Fibroblast of lung (primary cell): ENCODE results near the gene PRKAG2. TPM values are rescaled to one million over a fixed set of nuclear protein-coding genes. Genes with fewer than 3 reads are reported as not detected.
"Not testable (repeated sequence)": the region's sequence is repeated elsewhere in the genome, so short reads cannot be mapped to it uniquely, and the experiment has no call there.

ENCODE experiments used
- DNase-seq, 2 donors: peaks; one replicate each; pipeline versions ENCODE4 v3.0.0 to v3.0.0-alpha.2; 2010; ENCODE audit warnings: low read depth in 2 of 2
- H2AFZ ChIP-seq: 2 replicates; pipeline ENCODE4 v1.5.1; 2012; ENCODE audit warnings: low read length, control low read depth, inconsistent platforms
- H3K27ac ChIP-seq: 2 replicates; pipeline ENCODE4 v1.5.1; 2011; ENCODE audit warnings: low read length, control low read depth; ENCODE audit not compliant: insufficient read depth
- H3K27me3 ChIP-seq: 2 replicates; pipeline ENCODE4 v1.5.1; 2011; ENCODE audit warnings: mild to moderate bottlenecking, low read length; ENCODE audit not compliant: control insufficient read depth, insufficient read depth
- H3K36me3 ChIP-seq: 2 replicates; pipeline ENCODE4 v1.5.1; 2011; ENCODE audit warnings: low read length; ENCODE audit not compliant: control insufficient read depth, insufficient read depth
- H3K4me1 ChIP-seq: 2 replicates; pipeline ENCODE4 v1.5.1; 2011; ENCODE audit warnings: low read length; ENCODE audit not compliant: control insufficient read depth, insufficient read depth; ENCODE audit errors: extremely low read depth
- H3K4me2 ChIP-seq: 2 replicates; pipeline ENCODE4 v1.5.1; 2011; ENCODE audit warnings: low read length, control low read depth; ENCODE audit not compliant: insufficient read depth; ENCODE audit errors: extremely low read depth
- H3K4me3 ChIP-seq, 4 experiments: fragments of 200-600 bp in 1 of 4; sonication (generic) in 1 of 4; replicated peaks in 1 of 4; 2 replicates each; pipeline ENCODE4 v1.5.1; 2011 to 2016; ENCODE audit warnings: low read length in 4 of 4, low read depth in 3 of 4, mild to moderate bottlenecking in 3 of 4, control low read depth in 2 of 4, inconsistent platforms in 1 of 4, mixed read lengths in 1 of 4; ENCODE audit not compliant: insufficient read depth in 1 of 4; ENCODE audit errors: control extremely low read depth in 1 of 4
- H3K79me2 ChIP-seq: 2 replicates; pipeline ENCODE4 v1.5.1; 2012; ENCODE audit warnings: mild to moderate bottlenecking, low read length, inconsistent platforms; ENCODE audit not compliant: control insufficient read depth, insufficient read depth
- H3K9ac ChIP-seq: 2 replicates; pipeline ENCODE4 v1.5.1; 2011; ENCODE audit warnings: mild to moderate bottlenecking, low read length, control low read depth; ENCODE audit not compliant: insufficient read depth
- H3K9me3 ChIP-seq: 2 replicates; pipeline ENCODE4 v1.5.1; 2012; ENCODE audit warnings: low read depth, low read length; ENCODE audit not compliant: control insufficient read depth, insufficient read depth
- H4K20me1 ChIP-seq: 2 replicates; pipeline ENCODE4 v1.5.1; 2011; ENCODE audit warnings: low read length; ENCODE audit not compliant: control insufficient read depth, insufficient read depth; ENCODE audit errors: extremely low read depth
- EZH2 ChIP-seq: IDR thresholded peaks from 2 replicates; pipeline ENCODE4 v1.5.1; 2012; ENCODE audit warnings: low read length, control low read depth, mild to moderate bottlenecking; ENCODE audit errors: missing control alignments
- polyA plus RNA-seq, 2 donors: library from polyadenylated mRNA; depleted of rRNA in 1 of 2; stranded (reverse) in 1 of 2; unstranded in 1 of 2; fragments of >200 nt; gene quantifications; 2 replicates each; pipeline ENCODE4 v1.2.1, GENCODE V29; 2011 to 2012; ENCODE audit warnings: missing spikeins in 1 of 2
- total RNA-seq: library from RNA; depleted of rRNA; stranded (reverse); fragments of >200 nt; gene quantifications from 2 replicates; pipeline ENCODE4 v1.2.1, GENCODE V29; 2014
- TF ChIP-seq, protein P1 (sequence below), 2 donors: IDR thresholded peaks in 1 of 2; conservative IDR thresholded peaks in 1 of 2; 1 replicate in 1 of 2; 2 replicates in 1 of 2; pipeline ENCODE4 v1.5.1; 2011 to 2012; ENCODE audit warnings: low read length in 2 of 2, control low read depth in 1 of 2, inconsistent platforms in 1 of 2, low read depth in 1 of 2, mild to moderate bottlenecking in 1 of 2

Gene PRKAG2
- total and polyA plus RNA-seq, 2 donors (not counting 1 experiment from before 2014, with no cell fraction given): 11.9 to 56.7 TPM

DNA sequence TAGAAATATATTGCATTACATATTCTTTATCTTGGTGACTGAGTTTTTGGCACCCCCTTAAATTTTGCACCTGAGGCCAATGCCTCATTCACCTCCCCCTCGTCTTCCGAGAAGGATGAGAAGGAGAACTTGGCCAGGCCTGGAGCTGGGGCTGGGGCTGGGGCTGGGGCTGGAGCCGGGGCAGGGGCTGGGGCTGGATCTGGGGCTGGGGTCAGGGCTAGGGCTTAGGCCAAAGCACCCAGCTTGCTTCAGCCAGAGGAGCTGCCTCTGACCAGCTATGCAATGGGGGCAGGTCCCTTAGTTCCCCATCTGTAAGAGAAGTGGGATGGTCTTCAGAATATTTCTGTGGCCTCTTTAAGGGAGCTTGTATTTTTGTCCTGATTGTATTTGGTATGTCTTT is 3.8 kb upstream of the PRKAG2 start:
- Histone ChIP-seq H3K4me1 (no peaks in the 10 kb centered on the region), H3K27me3 (peaks cover 20% of the 10 kb centered on the region), H3K79me2 (no peaks in the 10 kb centered on the region), H3K36me3 (no peaks in the 10 kb centered on the region), H3K27ac (no peak overlapping the region), H3K9ac (no peak overlapping the region), H4K20me1 (no peaks in the 10 kb centered on the region), H2AFZ (no peak overlapping the region), H3K4me2 (no peak overlapping the region), H3K9me3 (no peaks in the 10 kb centered on the region), H3K4me3 (no peak overlapping the region)
- DNase-seq: no peak
- TF ChIP-seq, protein P1, sequence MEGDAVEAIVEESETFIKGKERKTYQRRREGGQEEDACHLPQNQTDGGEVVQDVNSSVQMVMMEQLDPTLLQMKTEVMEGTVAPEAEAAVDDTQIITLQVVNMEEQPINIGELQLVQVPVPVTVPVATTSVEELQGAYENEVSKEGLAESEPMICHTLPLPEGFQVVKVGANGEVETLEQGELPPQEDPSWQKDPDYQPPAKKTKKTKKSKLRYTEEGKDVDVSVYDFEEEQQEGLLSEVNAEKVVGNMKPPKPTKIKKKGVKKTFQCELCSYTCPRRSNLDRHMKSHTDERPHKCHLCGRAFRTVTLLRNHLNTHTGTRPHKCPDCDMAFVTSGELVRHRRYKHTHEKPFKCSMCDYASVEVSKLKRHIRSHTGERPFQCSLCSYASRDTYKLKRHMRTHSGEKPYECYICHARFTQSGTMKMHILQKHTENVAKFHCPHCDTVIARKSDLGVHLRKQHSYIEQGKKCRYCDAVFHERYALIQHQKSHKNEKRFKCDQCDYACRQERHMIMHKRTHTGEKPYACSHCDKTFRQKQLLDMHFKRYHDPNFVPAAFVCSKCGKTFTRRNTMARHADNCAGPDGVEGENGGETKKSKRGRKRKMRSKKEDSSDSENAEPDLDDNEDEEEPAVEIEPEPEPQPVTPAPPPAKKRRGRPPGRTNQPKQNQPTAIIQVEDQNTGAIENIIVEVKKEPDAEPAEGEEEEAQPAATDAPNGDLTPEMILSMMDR (conservative IDR thresholded peaks at IDR 0.05 in 1 of 2, IDR thresholded peaks at IDR 0.05 in 1 of 2; ENCODE audit: low read depth in 1 of 2, low read length in 2 of 2): no peak
- TF ChIP-seq EZH2: no peak

DNA sequence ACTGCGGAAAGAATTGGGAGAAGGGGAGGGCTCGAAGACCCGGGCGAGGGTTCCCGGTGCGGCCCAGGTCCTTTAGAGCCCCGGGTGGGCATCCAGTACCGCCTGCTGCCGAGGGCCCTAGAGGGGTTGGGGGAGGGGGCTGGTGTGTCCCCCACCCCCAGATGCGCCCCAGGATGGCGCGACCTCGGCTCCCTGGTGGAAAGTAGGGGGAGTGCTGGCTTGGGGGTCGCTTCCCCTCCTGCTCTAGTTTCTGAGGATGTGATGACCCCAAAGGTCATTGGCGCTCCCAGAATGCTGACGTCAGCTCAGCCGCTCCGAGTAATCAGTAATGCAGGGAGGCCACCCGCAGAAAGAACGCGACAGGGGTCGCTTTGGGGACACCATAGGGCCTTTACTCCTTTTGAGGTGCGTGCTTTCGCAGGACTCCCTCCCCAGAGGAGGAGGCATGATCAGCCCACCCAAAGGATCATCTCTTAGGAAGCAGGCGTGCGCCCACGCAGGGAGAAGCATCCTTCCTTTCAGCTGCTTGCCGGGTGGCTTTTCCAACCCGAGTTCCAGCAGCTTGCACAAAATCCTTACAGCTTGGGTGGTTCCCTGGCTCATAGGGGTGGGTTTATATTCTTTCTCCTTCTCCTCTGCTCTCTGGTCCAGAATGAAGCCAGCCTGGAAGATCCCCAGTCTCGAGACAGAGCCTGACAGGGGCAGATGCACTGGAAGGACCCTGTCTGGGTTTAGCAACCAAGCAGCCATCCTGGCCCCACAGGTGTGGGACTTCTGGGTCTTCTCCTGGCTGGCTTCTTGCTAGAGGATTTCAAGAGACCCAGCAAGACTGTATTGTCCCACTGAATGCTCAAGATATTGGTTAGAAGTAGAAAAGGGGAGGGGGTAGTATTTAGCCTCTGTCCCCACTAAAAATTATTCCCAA is 1.3 kb upstream of the PRKAG2 start:
- no peaks in the 10 kb centered on the region for H3K36me3 ChIP-seq
- H3K27me3 ChIP-seq: peaks cover 20% of the 10 kb centered on the region
- no peaks in the 10 kb centered on the region for H3K4me1 ChIP-seq
- no peaks in the 10 kb centered on the region for H3K9me3 ChIP-seq
- H3K79me2 ChIP-seq: no peaks in the 10 kb centered on the region
- H4K20me1 ChIP-seq: no peaks in the 10 kb centered on the region
- H3K4me2 ChIP-seq: no peak overlapping the region
- no peak overlapping the region for H3K27ac ChIP-seq
- no peak overlapping the region for H3K9ac ChIP-seq
- DNase-seq: no peak
- no peak for TF ChIP-seq EZH2
- TF ChIP-seq, protein P1 (conservative IDR thresholded peaks at IDR 0.05 in 1 of 2, IDR thresholded peaks at IDR 0.05 in 1 of 2; ENCODE audit: low read depth in 1 of 2, low read length in 2 of 2): no peak
- no peak overlapping the region for H2AFZ ChIP-seq
- no peak overlapping the region for H3K4me3 ChIP-seq

DNA sequence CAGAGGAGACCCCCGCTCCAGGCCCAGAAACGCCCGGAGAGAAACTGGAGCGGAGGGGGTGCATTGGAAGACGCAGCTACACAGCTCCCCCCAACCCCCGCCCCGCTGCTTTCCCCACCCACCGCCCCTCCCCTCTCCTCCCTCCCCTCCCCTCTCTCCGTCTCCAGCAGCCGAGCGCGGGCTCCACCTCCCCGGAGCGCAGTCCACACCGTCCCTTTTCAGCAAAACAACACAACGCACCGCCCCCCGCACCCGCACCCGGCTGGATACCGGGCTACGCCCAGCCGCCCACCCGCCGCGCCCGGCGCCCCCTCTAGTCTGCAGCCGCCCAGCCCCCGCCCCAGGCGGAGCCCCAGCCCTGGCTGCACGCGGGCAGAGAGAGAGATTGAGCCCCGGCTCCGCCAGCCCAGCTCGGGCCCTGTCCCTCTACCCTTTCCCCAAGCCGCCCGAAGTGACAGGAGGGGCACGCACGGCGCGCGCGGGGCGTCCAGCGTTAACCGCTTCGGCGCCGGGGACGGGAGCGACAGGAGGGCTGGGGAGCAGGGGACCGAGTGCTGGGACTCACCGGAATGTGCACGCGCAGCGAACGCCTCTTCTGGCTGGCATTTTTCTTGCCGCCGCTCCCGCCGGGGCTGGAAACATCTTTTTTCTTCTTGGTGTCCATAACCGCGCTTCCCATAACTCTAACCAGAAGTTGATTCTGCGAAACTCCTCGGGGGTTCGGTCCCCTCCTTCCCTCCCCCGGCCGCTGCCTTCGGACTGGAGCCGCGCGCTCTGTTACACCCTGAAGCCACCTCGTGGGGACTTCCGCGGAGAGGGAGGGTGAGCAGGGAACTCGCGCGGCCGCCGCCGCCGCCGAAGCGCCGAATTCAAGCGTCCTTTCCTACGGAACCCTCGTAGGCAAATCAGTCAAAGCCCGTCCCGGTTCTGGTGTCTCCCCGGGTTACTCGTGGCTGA is 695 bp downstream of the PRKAG2 start:
- Histone ChIP-seq H2AFZ (peak overlapping the region; percentile 12), H3K27me3 (peaks cover 20% of the 10 kb centered on the region), H3K27ac (no peak overlapping the region), H3K36me3 (no peaks in the 10 kb centered on the region), H3K4me3 (peak overlapping the region; percentile 26 to 62 (median 52)), H3K4me1 (no peaks in the 10 kb centered on the region), H3K9ac (no peak overlapping the region), H4K20me1 (no peaks in the 10 kb centered on the region), H3K4me2 (peak overlapping the region; percentile 83), H3K79me2 (no peaks in the 10 kb centered on the region), H3K9me3 (no peaks in the 10 kb centered on the region)
- TF ChIP-seq, protein P1 (conservative IDR thresholded peaks at IDR 0.05 in 1 of 2, IDR thresholded peaks at IDR 0.05 in 1 of 2; ENCODE audit: low read depth in 1 of 2, low read length in 2 of 2): no peak
- peak; percentile 84 for TF ChIP-seq EZH2
- DNase-seq: peak; percentile 36 to 37

DNA sequence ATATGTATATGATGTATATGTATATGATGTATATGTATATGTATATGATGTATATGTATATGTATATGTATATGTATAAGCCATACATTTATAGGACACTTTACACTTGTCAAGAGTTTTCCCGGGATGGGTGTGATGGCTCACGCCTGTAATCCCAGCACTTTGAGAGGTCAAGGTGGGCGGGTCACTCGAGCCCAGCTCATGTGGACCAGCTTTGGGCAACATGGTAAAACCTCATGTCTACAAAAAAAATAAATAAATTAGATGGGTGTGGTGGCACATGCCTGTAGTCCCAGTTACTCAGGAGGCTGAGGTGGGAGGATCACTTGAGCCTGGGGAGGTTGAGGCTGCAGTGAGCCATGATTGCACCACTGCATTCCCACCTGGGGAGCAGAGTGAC is 2.4 kb downstream of the PRKAG2 start:
- H3K27ac ChIP-seq, H3K4me3 ChIP-seq, H3K9ac ChIP-seq, H3K36me3 ChIP-seq, H3K4me2 ChIP-seq, H3K4me1 ChIP-seq, H3K79me2 ChIP-seq, DNase-seq, H4K20me1 ChIP-seq, H3K9me3 ChIP-seq, H2AFZ ChIP-seq: not testable (repeated sequence)
- H3K27me3 ChIP-seq: peaks cover 23% of the 10 kb centered on the region
